HPDE6-E6E7 (cell line): ENCODE results near the gene TMPRSS13.

Experiments
- DNase-seq: peaks from one replicate; pipeline ENCODE4 v3.0.0; 2011; ENCODE audit warnings: missing footprints; ENCODE audit errors: extremely low spot score

TMPRSS13 gene

GRCh38 chr11:117892651-117893050 lies 36.6 kb downstream of the TMPRSS13 start:
- DNase-seq = no peak

DNA sequence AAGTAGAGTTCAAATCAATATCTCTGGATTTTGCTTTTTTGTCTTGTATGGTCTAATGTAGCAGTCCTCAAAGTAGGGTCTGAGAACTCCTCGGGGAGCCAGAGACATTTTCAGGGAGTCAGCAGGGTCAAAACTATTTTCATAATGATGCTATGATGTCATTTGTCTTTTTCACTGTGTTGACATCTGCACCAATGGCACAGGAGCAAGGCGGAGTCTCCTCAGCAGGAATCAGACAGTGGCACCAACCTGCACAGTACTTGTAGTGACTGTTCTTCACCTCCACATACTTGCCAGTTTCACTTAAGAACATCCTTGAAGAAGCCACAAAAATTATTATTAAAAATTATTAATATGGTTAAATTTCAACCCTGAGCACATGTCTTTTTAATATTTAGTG lies 37.8 kb downstream of the TMPRSS13 start:
- DNase-seq = no peak

DNA sequence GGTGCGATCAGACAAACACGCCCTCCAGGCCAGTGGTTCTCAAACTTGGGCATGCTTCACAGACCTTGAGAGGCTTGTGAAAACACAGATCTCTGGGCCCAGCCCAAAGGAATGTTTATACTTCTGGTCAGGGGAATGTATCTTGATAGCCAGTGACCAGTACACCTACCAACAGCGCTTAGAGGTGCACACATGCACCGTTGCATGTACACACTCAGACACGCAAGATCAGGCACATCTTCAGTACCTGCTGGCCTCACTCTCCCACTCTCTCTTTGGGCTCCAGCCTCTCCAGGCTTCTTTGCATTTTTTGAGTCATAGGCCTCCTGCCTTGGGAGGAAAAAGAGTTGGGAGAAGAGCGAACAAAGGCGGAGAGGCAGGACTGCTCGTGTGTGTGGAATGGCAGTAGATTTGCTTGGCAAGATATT lies 41.0 kb downstream of the TMPRSS13 start:
- DNase-seq = no peak

- DNase-seq = no peak
Observed at GRCh38 chr11:117887431-117888138, 41.6 kb downstream of the TMPRSS13 start.

DNA sequence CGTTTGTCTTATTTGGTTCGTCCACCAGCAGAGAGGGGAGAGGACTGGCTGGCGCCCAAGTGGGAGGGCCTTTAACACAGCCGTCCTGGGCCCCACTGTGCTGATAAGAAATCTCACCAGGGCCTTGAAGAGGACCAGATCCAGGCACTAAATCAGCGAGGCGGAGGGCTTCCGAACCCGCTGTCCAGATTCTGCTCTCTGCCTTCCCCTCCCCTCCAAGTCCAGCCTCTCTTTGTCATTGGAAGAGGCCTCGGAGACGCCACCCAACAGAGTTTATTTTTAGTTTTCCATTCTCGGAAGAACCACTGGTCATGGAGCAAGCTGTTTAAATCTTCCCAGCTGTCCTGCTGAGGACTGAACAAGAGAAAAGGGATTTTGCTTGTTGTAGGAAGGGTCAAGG lies 43.4 kb downstream of the TMPRSS13 start:
- no peak for DNase-seq

DNA sequence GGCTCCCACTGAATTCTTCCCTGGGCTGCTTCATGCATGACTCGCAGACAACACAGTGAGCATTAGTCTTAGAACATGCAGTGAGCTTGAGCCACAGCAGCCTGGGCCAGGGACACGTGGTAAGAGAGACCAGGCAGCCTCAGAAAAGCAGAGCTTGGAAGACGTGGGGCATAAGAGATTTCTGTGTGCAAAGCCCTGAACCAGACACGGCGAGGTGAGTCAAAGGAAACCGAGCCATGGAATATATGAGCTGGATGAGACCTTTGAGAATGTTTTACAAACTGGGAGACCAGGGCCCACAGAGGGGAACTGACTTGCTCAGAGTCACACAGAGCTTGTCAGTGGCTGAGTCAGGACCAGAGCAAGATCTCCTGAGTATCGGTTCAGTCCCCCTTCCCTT lies 44.2 kb downstream of the TMPRSS13 start:
- no peak for DNase-seq

DNA sequence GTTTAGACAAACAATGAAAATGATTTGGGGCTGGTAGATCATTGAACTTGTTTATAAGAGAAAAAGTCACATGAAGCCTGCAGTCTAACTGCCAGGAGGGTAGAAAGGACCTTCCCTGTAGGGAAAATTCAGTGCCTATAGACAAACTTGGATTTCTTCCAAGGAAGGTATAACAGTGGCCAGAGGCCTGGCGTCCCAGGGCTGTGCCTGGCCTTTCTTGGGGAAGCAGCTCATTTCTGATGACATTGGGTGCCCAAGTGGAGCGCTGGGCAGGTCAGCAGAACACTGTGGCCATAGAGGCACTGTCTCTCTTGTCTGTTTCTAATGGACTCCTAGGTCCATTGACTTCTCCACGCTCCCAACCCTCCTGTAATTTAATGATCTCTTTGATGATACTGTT lies 46.1 kb downstream of the TMPRSS13 start:
- no peak for DNase-seq

GRCh38 chr11:117882311-117882905 lies 46.8 kb downstream of the TMPRSS13 start:
- no peak for DNase-seq

GRCh38 chr11:117881217-117881616 lies 48.0 kb downstream of the TMPRSS13 start:
- no peak for DNase-seq

GRCh38 chr11:117879516-117880480 lies 49.4 kb downstream of the TMPRSS13 start:
- DNase-seq = no peak

- no peak for DNase-seq
Observed at GRCh38 chr11:117878939-117879475, 50.2 kb downstream of the TMPRSS13 start.

GRCh38 chr11:117878314-117878938 lies 50.8 kb downstream of the TMPRSS13 start:
- DNase-seq = no peak

DNA sequence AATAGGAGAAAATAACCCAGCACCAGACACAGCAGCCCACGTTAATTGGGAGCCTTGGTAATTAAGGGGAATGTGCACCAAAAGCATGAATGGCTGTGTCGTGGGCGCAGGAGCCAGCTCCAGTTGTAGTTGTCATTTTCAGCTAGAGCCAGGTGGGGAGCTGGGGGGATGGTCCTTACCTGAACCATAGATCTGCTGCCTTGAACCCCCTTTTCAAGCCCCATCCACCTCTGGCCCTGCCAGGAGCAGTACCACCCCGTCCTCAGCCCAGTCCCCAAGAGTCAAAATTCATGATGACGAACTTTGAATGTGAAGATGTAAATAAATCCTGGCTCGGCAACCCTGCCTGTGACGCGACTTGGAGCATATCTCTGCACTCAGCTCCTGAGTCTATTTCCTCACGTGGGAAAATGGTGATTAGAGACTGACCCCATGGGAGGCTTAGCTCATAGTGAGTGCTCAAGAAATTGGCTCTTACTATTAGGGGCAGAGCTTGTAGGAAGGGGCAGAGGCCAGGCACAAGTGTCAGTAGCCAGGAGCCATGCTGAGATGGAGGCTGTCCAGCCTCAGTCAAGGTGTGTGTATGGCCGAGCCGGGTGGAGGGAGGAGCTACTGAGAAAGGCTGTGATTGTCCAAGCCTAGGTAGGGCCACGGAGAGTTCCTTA lies 52.0 kb downstream of the TMPRSS13 start:
- DNase-seq = no peak

DNA sequence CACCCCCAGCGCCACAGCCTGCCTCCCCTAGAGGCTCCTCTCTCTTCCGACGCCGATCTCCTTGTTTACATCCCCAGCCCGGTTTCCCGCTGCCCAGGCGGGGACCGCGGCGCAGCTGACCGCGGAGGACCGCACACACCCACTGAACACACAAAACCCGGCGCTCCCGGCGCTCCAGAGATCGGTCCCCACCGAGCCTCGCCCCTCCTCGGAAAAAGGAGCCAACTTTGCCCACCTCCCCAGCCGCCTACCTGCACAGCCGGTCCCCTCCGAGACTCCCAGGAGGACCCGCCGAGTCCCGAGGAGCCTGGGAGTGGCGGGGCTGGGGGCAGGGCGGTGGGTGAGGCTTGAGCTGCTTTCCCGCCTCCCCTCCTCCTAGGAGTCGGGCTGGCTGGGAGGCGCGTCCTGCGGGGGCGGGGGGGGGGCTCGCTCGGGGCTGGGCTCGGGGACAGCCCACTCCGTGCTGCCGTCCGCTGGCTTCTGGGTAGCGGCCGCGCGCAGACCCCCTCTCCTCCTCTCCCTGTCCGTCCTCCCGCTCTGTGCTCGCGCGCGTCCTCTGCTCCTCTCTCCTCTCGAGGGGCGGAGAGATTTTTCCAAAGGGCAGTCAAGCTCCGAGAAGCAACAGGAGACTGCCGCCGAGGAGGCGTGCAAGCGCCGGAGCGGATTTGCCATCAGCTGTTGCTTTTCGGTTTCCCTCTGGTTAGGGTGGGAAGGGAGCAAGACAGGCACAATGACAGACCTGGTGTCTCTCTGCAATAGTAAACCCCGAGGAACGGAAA lies 52.7 kb downstream of the TMPRSS13 start, which contains the start of gene FXYD6:
Gene FXYD6, minus strand, starts transcription at position 318 of the 779 bp plus-strand sequence. CDS start 33,882 bp downstream, outside the sequence.
- no peak for DNase-seq

GRCh38 chr11:117876059-117876340 lies 53.2 kb downstream of the TMPRSS13 start:
- no peak for DNase-seq

DNA sequence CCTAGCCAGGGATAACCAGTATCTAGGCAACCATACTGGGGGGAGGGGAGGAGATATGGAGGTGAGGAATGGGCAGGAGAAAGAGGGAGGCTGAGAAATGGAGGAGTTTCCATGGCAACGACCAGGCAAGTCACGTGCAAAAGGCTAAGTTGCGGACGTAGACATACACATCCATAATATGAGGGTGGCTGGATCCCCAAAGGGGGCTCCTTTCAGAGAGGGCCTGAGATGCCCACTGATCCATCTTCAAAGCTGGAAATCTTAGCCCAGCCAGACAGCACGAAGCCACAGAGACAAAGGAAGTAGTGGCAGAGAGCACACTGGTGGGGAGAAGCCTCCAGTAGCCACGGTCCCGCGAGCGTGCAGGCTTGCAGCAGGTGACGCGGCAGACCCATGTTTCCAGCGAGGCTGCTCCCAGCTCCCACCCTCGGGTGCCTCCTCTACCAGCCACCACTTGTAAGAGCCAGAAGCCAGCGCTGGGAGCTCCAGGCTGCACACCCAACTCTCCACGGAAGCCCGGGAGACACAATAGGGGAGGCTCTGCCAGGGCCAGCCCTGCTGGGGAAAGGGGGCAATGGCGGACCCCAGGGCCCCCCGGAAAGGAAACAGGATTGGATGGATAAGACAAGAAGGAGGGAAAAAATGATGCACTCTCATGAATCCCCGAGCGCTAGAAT lies 53.7 kb downstream of the TMPRSS13 start:
- no peak for DNase-seq

DNA sequence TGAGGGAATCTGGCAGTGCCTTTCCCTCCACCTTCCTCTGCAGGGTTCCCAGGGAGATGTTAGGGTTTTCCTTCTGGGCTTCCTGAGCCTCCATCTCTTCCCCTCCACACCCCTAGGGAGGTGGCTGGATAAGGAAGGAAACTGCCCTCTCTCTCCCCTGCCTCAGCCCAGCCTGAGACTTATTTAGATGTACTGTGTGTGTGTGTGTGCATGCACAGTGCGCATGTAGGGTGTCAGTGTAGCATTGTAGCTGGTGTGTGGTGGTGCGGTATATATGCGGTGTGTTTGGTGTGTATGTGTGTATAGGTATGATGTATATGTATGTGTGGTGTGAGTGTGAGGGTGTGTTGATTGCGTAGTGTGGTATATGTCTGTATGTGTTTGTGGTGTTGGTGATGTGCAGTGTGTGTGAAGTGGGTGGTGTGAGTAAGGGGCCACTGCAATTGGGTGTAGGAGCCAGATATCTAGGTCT lies 54.3 kb downstream of the TMPRSS13 start:
- no peak for DNase-seq

DNA sequence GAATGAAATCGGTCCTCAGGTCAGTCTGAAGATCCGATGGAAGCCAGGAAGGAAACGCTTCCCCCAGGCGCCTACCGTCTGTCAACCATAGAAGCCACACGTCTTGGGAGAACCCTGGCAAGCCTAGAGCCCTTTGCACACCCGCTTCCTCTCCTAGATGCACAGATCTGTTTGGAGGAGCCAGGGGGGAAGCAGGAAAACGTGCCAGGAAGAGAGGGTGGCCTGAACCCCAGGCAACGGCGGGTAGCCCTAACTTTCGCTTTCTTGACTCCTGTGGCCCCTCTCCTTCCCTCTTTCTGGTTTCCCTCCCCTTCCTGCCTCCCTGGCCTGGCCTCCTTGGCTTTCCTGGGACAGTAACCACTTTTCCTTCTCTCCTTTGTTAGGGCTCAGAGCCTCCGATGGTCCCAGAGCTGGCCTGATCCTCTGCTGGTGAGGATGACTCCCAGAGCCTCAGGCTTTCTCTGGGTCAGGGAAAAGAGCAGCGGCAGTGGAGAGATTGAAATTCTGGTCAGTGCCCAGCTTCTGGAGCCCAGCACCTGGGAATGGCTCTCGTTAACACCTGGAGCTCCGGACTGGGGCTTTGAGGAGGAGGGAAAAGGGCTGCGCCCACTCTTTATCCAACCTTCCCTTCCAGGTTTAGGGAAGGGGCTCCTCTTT lies 54.8 kb downstream of the TMPRSS13 start:
- no peak for DNase-seq

DNA sequence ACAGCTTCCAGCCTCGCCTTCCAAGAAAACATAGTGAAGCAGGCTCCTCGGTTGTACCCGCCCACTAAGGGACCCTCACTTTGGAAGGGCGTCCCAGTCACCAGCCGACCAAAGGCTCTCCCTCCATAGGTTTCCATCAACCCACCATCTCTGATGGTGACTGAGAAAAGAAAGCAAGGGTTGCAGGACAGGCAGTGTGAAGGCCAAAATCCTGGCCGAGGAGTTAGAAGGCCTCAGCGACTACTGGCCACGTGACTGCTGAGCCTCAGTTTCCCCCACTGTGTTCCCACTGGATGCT lies 55.4 kb downstream of the TMPRSS13 start:
- DNase-seq = no peak
